Activated B cell treated with CpG ODN at 0.5 μM for 24 hours (primary cell): ENCODE measurements around the gene TMEM165. TPM values are rescaled to one million over a fixed set of nuclear protein-coding genes. Genes with fewer than 3 reads are reported as not detected.

ENCODE experiments used
- ATAC-seq: fragments of 200-7000 bp; cut with Tn5 transposase; one replicate; pipeline ENCODE4 v1.10.0; 2021; ENCODE audit warnings: low read depth, mild to moderate bottlenecking, moderate library complexity
- CTCF ChIA-PET: fragments of 350-600 bp; sonication (Branson Sonifier 250); formaldehyde crosslinking; loops from one replicate; lab custom pipeline; 2021; ENCODE audit warnings: antibody characterized with exemption; lab: Charles Lee
- POLR2A ChIA-PET: fragments of 350-600 bp; sonication (Branson Sonifier 250); formaldehyde crosslinking; loops from one replicate; lab custom pipeline; 2021; ENCODE audit warnings: antibody characterized with exemption; lab: Charles Lee
- DNase-seq: peaks from one replicate; pipeline ENCODE4 v3.0.0; 2022
- H3K27ac Mint-ChIP-seq: one replicate; pipeline ENCODE4 v1.8.0; 2020; ENCODE audit warnings: mixed read lengths
- H3K27me3 Mint-ChIP-seq: one replicate; pipeline ENCODE4 v1.8.0; 2021; ENCODE audit warnings: mixed read lengths
- H3K36me3 Mint-ChIP-seq: one replicate; pipeline ENCODE4 v1.8.0; 2021; ENCODE audit warnings: low read depth, mixed read lengths
- H3K4me1 Mint-ChIP-seq: one replicate; pipeline ENCODE4 v1.8.0; 2021; ENCODE audit warnings: mixed read lengths
- H3K4me3 Mint-ChIP-seq: one replicate; pipeline ENCODE4 v1.8.0; 2020; ENCODE audit warnings: mild to moderate bottlenecking, mixed read lengths
- H3K9me3 Mint-ChIP-seq: one replicate; pipeline ENCODE4 v1.8.0; 2020; ENCODE audit warnings: mixed read lengths
- intact Hi-C: fragments of 100-400 bp; cut with micrococcal nuclease; formaldehyde crosslinking; loops from one replicate; pipeline ENCODE4 v1.15.1; 2024
- total RNA-seq: library from RNA; stranded (reverse); gene quantifications from 2 replicates; pipeline ENCODE4 v1.2.3, GENCODE V29; 2022
- TF ChIP-seq, protein P1 (sequence below): fragments of 200-600 bp; IDR thresholded peaks from one replicate; pipeline ENCODE4 v1.8.0; 2022; ENCODE audit warnings: antibody characterized with exemption, mild to moderate bottlenecking

The TMEM165 gene
- total RNA-seq, 1 donor from 2014 or later = 90.2 TPM

DNA sequence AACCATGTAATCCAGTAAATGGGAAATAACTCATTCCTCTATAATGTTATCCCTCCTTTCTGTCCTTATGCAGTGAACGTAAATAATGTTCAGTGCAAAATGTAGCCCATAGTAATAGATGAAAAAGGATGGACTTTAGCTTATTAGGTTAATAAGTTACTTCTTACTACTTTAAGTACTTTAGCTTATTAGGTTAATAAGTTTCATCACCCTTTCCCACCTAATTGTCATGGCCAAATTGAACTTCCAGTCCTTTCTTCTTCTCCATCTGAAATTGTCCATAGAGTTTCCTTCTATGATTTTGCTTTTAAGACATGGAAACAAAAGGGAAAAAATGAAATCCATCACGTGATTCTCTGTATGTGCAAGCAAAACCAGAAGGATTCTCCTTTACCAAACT, 15.2 kb upstream of the TMEM165 start:
- ATAC-seq (no peak), DNase-seq (no peak)
- no peaks in the 10 kb centered on the region for H3K27me3 Mint-ChIP-seq
- no peak overlapping the region for H3K4me3 Mint-ChIP-seq
- no peaks in the 10 kb centered on the region for H3K36me3 Mint-ChIP-seq
- intact Hi-C loops = no loop called here
- ChIA-PET POLR2A (no interaction called here), CTCF (no interaction called here)
- H3K4me1 Mint-ChIP-seq = no peaks in the 10 kb centered on the region
- no peaks in the 10 kb centered on the region for H3K9me3 Mint-ChIP-seq
- no peak overlapping the region for H3K27ac Mint-ChIP-seq
- TF ChIP-seq, protein P1, sequence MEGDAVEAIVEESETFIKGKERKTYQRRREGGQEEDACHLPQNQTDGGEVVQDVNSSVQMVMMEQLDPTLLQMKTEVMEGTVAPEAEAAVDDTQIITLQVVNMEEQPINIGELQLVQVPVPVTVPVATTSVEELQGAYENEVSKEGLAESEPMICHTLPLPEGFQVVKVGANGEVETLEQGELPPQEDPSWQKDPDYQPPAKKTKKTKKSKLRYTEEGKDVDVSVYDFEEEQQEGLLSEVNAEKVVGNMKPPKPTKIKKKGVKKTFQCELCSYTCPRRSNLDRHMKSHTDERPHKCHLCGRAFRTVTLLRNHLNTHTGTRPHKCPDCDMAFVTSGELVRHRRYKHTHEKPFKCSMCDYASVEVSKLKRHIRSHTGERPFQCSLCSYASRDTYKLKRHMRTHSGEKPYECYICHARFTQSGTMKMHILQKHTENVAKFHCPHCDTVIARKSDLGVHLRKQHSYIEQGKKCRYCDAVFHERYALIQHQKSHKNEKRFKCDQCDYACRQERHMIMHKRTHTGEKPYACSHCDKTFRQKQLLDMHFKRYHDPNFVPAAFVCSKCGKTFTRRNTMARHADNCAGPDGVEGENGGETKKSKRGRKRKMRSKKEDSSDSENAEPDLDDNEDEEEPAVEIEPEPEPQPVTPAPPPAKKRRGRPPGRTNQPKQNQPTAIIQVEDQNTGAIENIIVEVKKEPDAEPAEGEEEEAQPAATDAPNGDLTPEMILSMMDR = no peak

DNA sequence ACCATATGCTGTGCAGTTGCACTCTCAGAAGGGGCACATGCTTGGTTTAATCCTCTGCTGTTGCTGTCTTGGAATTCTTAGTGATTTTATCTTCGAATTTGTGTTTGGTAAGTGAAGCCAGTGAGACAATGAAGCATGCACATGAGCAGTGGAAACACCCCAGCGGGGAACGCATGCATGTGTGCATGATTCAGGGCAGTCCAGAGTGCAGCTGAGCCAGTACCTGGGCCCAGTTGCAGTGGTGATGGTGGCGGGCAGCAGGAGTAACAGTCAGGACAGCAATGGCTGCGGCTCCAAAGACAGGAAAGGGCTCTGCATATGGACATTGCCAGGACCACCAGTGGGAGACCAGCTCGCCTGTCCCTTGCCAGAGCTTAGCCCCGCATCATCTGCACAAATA, 14.3 kb upstream of the TMEM165 start:
- ATAC-seq (no peak), DNase-seq (no peak)
- no peaks in the 10 kb centered on the region for H3K9me3 Mint-ChIP-seq
- POLR2A ChIA-PET = no interaction called here
- intact Hi-C loops = no loop called here
- H3K4me3 Mint-ChIP-seq = no peak overlapping the region
- no peaks in the 10 kb centered on the region for H3K36me3 Mint-ChIP-seq
- no peaks in the 10 kb centered on the region for H3K4me1 Mint-ChIP-seq
- TF ChIP-seq, protein P1 = no peak
- CTCF ChIA-PET = no interaction called here
- no peak overlapping the region for H3K27ac Mint-ChIP-seq
- H3K27me3 Mint-ChIP-seq = no peaks in the 10 kb centered on the region

DNA sequence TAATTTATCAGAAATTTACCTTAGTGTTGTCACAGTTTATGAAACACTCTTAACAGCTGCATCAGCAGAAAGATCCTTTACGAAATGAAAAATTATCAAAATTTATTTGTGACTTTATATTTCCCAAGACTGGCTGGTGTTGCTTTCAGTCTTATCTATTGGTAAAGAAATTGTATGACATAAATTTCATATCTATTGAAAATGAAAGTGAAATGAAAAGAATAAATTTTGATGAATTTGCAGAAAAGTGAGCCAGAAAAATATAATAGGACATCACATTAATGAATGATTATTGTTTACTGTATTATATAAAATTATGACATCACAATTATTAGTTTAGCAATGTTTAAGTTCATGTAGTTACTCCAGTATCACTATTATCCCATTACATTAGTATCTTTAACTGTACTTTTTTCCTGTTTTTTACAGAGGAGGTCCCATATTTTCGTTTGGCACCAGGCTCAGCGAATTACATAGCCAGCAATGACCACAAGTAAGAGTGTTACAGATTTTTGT, 13.2 kb upstream of the TMEM165 start:
- intact Hi-C loops = no loop called here
- no peak overlapping the region for H3K4me3 Mint-ChIP-seq
- no peaks in the 10 kb centered on the region for H3K9me3 Mint-ChIP-seq
- DNase-seq (no peak), ATAC-seq (no peak)
- H3K27me3 Mint-ChIP-seq = no peaks in the 10 kb centered on the region
- TF ChIP-seq, protein P1 = no peak
- no peaks in the 10 kb centered on the region for H3K36me3 Mint-ChIP-seq
- ChIA-PET CTCF (no interaction called here), POLR2A (no interaction called here)
- H3K27ac Mint-ChIP-seq = no peak overlapping the region
- no peaks in the 10 kb centered on the region for H3K4me1 Mint-ChIP-seq

DNA sequence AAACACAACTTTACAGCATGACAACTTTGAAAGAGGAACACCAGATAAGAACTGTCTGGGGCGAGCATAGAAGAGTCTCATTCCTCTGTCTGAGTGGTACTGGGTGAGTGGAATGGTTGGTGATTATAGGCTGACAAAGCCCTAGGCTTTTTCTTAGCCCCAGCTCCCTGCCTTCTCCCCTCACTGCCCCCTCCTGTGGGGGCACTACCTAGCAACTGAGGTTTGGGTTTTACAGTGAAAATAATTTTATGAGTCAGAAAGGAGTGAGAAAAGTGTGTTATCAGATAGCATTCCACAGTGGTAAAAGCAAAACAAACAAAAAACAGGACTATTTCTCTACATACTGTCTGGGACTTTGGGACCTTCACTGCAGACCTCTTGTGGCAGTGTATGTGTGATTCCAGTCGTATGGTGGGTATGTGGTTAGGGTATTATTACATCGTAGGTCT, 10.5 kb upstream of the TMEM165 start:
- Mint-ChIP-seq H3K9me3 (no peaks in the 10 kb centered on the region), H3K27me3 (no peaks in the 10 kb centered on the region), H3K4me3 (no peak overlapping the region), H3K4me1 (no peaks in the 10 kb centered on the region), H3K36me3 (no peaks in the 10 kb centered on the region), H3K27ac (no peak overlapping the region)
- TF ChIP-seq, protein P1 = no peak
- ATAC-seq (no peak), DNase-seq (no peak)
- intact Hi-C loops = no loop called here
- POLR2A ChIA-PET = no interaction called here
- CTCF ChIA-PET = no interaction called here

- intact Hi-C loops = no loop called here
- no peak for DNase-seq
- TF ChIP-seq, protein P1 = no peak
Measured at GRCh38 chr4:55386073-55386472, 9.7 kb upstream of the TMEM165 start.

More at GRCh38 chr4:55386073-55386472, 9.7 kb upstream of the TMEM165 start:
- Mint-ChIP-seq H3K36me3 (no peaks in the 10 kb centered on the region), H3K27me3 (no peaks in the 10 kb centered on the region), H3K27ac (no peak overlapping the region), H3K9me3 (no peaks in the 10 kb centered on the region), H3K4me1 (no peaks in the 10 kb centered on the region), H3K4me3 (no peak overlapping the region)
- CTCF ChIA-PET = no interaction called here
- POLR2A ChIA-PET = no interaction called here
- peak; percentile 28 for ATAC-seq
